ENCODE data around the gene ISLR. TPM values are rescaled to one million over a fixed set of nuclear protein-coding genes. Genes with fewer than 3 reads are reported as not detected.

The ISLR gene
- total RNA-seq, 1 donor = 73.8 TPM

GRCh38 chr15:74202452-74203401 lies 29.2 kb downstream of the ISLR start, which contains the start of gene STRA6:
STRA6 (minus strand) TSS chr15:74202787; CDS start chr15:74202267, 520 bp downstream.
- peak; percentile 95 for DNase-seq (ENCODE audit: low read depth)
- peak; percentile 29 for TF ChIP-seq CTCF (IDR thresholded peaks at IDR 0.05; ENCODE audit: insufficient read depth, low read depth, low read length)
- H3K4me3 ChIP-seq (ENCODE audit: low read depth, low read length) = peak within 1 kb of the TSS; percentile 64

GRCh38 chr15:74203914-74204431 lies 30.5 kb downstream of the ISLR start:
- no peak for TF ChIP-seq CTCF (IDR thresholded peaks at IDR 0.05; ENCODE audit: insufficient read depth, low read depth, low read length)
- no peak overlapping the region for H3K4me3 ChIP-seq (ENCODE audit: low read depth, low read length)
- DNase-seq (ENCODE audit: low read depth) = peak; percentile 95

- TF ChIP-seq CTCF (IDR thresholded peaks at IDR 0.05; ENCODE audit: insufficient read depth, low read depth, low read length) = no peak
- no peak for DNase-seq (ENCODE audit: low read depth)
- H3K4me3 ChIP-seq (ENCODE audit: low read depth, low read length) = no peak overlapping the region
Measured at GRCh38 chr15:74205582-74205947, 32.1 kb downstream of the ISLR start.

DNA sequence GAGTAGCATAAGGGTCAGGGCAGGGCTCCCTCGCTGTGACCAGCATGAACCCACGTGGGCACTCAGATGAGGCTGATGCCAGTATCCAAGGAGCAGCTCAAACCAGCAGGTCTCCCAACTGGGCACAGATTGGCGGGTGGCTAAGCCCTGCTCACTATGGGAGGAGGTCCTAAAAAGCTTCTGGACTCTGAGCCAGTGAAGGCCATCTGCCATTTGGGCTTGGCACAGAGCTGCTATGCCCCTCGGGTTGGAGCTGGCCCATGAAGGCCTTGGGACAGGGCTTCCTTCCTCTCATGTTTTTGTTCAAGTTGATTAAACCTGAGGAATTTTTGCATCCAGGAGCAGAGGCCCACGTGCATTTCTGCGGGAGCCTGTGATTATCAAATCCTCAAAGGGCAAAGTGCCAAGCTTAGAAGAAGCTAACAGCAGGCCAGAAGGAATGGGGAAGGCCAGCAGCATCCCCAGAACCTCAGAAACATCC lies 33.3 kb downstream of the ISLR start:
- no peak overlapping the region for H3K4me3 ChIP-seq (ENCODE audit: low read depth, low read length)
- DNase-seq (ENCODE audit: low read depth) = no peak
- TF ChIP-seq CTCF (IDR thresholded peaks at IDR 0.05; ENCODE audit: insufficient read depth, low read depth, low read length) = no peak

DNA sequence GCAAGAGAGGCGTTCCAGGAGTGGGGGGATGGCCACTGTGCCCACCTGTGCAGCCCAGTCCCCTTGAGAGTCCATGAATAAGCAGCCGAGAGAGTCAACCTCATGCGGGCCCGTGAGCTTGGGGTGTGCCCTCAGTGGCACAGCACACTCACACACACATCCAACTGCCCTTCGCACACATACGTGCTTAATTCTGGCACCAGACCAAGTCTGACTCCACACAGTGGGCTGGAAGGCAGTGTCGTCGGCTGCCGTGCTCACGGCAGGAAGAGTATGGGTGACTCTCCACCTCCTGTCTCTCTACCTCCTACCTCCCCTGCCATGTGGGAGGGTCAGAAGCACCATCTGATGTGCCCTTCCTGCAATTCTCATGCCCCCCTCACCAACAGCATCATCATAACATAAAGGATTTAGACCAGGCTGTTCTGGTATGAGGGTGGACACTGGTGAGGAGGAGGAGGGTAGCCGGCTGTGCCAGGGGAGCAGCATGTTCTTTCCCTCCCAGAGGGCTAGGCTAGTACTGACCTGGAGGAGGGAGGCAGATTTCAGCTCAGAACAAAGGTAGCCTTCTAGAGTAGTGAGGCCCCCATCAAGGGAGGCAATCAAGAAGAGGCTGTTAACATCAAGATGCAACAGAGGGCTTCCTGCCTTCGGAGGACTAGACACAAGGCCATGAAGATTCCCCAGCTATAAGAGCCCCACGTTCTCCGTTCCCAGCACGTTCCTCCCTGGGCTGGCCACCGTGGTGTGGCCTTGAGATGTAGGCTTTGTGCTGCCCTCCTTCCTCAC lies 34.3 kb downstream of the ISLR start:
- no peak for TF ChIP-seq CTCF (IDR thresholded peaks at IDR 0.05; ENCODE audit: insufficient read depth, low read depth, low read length)
- no peak overlapping the region for H3K4me3 ChIP-seq (ENCODE audit: low read depth, low read length)
- no peak for DNase-seq (ENCODE audit: low read depth)

- DNase-seq (ENCODE audit: low read depth) = no peak
- no peak for TF ChIP-seq CTCF (IDR thresholded peaks at IDR 0.05; ENCODE audit: insufficient read depth, low read depth, low read length)
- no peak overlapping the region for H3K4me3 ChIP-seq (ENCODE audit: low read depth, low read length)
Measured at GRCh38 chr15:74208496-74208895, 35.0 kb downstream of the ISLR start.

Measured in fibroblast of villous mesenchyme (primary cell).